ENCODE measurements around the gene KCTD8. TPM values are rescaled to one million over a fixed set of nuclear protein-coding genes. Genes with fewer than 3 reads are reported as not detected.

The KCTD8 gene
- total and polyA plus RNA-seq, 2 donors (not counting 1 experiment from before 2014, with no cell fraction given): not detected

DNA sequence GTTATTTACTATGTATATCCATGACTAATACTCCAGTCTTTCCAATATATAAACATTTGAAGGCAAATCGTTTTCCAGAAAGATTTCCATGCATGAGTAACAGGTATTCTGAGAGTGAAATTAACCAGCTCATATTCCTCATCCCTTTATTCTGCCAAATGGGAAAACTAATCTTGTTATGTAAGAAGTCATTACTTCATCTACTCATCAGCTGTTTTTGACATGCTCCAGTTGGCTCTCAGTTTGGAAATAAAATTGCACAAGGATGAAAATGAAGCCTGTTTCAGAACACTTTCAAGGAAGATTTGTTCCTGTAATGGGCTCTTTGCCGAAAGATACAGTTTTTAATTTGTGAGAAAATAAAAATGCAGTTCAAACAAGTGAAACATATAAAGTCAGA is 121.9 kb downstream of the KCTD8 start:
- ATAC-seq (ENCODE audit: low read depth): no peak
- CTCF ChIA-PET: no interaction called here
- no peak overlapping the region for H3K27ac Mint-ChIP-seq

DNA sequence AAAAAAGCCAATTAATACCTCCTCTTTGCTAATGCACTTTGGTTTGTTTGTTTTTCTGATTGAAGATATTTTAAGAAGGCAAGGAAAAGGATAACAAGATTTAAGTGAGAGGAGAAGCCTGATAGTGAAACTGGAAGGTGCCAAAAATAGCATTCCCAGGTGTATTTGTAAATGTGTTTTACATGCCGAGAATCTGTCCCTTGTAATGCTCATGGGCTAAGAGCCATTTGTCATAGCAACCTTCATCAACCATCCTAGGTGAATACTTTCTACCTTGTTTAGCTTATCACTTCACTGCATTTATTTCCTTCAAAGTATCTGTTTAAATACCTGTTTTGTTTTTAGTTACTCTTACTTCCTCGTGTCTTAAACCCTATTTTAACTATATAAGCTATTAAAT is 127.8 kb downstream of the KCTD8 start:
- no peak overlapping the region for H2AFZ ChIP-seq (ENCODE audit: insufficient read depth, low read depth, low read length, poor library complexity, severe bottlenecking)
- H3K4me2 ChIP-seq (replicated peaks; ENCODE audit: low read depth, low read length, poor library complexity, severe bottlenecking): no peak overlapping the region
- TF ChIP-seq, protein P1, sequence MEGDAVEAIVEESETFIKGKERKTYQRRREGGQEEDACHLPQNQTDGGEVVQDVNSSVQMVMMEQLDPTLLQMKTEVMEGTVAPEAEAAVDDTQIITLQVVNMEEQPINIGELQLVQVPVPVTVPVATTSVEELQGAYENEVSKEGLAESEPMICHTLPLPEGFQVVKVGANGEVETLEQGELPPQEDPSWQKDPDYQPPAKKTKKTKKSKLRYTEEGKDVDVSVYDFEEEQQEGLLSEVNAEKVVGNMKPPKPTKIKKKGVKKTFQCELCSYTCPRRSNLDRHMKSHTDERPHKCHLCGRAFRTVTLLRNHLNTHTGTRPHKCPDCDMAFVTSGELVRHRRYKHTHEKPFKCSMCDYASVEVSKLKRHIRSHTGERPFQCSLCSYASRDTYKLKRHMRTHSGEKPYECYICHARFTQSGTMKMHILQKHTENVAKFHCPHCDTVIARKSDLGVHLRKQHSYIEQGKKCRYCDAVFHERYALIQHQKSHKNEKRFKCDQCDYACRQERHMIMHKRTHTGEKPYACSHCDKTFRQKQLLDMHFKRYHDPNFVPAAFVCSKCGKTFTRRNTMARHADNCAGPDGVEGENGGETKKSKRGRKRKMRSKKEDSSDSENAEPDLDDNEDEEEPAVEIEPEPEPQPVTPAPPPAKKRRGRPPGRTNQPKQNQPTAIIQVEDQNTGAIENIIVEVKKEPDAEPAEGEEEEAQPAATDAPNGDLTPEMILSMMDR (IDR thresholded peaks at IDR 0.05): no peak
- TF ChIP-seq EZH2 (IDR thresholded peaks at IDR 0.05; ENCODE audit: borderline replicate concordance, insufficient read depth, low read depth, low read length, poor library complexity, severe bottlenecking): no peak
- no CpG with 5 or more reads among the region's 2 CpGs for WGBS (ENCODE audit: insufficient coverage)
- ChIA-PET POLR2A (no interaction called here), CTCF (no interaction called here)
- H3K4me1 Mint-ChIP-seq: no peaks in the 10 kb centered on the region
- no peaks in the 10 kb centered on the region for H3K36me3 ChIP-seq (replicated peaks in 1 of 2; ENCODE audit: control extremely low read depth in 1 of 2, control insufficient read depth in 1 of 2, extremely low read depth in 1 of 2, insufficient read depth in 2 of 2, low read length in 1 of 2)
- no peak overlapping the region for H3K27ac Mint-ChIP-seq
- no peak for ATAC-seq (ENCODE audit: low read depth)
- intact Hi-C loops (cut with micrococcal nuclease): no loop called here
- H3K9me3 ChIP-seq (ENCODE audit: control extremely low read depth in 1 of 3, control insufficient read depth in 2 of 3, insufficient read depth in 1 of 3, low read length in 2 of 3): no peaks in the 10 kb centered on the region
- DNase-seq: no peak
- no peak overlapping the region for H3K4me3 ChIP-seq (ENCODE audit: control extremely low read depth in 1 of 5, extremely low read depth in 1 of 5, insufficient read depth in 1 of 5, low read depth in 2 of 5, low read length in 4 of 5)
- no peaks in the 10 kb centered on the region for H3K4me1 ChIP-seq (ENCODE audit: control insufficient read depth in 2 of 2, insufficient read depth in 2 of 2, low read length in 2 of 2)
- H3K79me2 ChIP-seq (ENCODE audit: control insufficient read depth, insufficient read depth, low read length): no peaks in the 10 kb centered on the region
- H4K20me1 ChIP-seq (ENCODE audit: control insufficient read depth, insufficient read depth, low read length, poor library complexity, severe bottlenecking): no peaks in the 10 kb centered on the region
- no peaks in the 10 kb centered on the region for H3K9me3 Mint-ChIP-seq (ENCODE audit: insufficient read depth)
- H3K27ac ChIP-seq (ENCODE audit: low read length in 2 of 2): no peak overlapping the region
- H3K27me3 ChIP-seq (replicated peaks in 1 of 4; ENCODE audit: control extremely low read depth in 1 of 4, control insufficient read depth in 3 of 4, insufficient read depth in 4 of 4, low read length in 3 of 4): no peaks in the 10 kb centered on the region
- H3K4me3 Mint-ChIP-seq: no peak overlapping the region
- H3K9ac ChIP-seq (ENCODE audit: low read length): no peak overlapping the region
- no peaks in the 10 kb centered on the region for H3K27me3 Mint-ChIP-seq

More for the DNA sequence above, 121.9 kb downstream of the KCTD8 start:
- Histone ChIP-seq H3K4me2 (replicated peaks; ENCODE audit: low read depth, low read length, poor library complexity, severe bottlenecking) (no peak overlapping the region), H3K79me2 (ENCODE audit: control insufficient read depth, insufficient read depth, low read length) (no peaks in the 10 kb centered on the region), H3K4me3 (ENCODE audit: control extremely low read depth in 1 of 5, extremely low read depth in 1 of 5, insufficient read depth in 1 of 5, low read depth in 2 of 5, low read length in 4 of 5) (no peak overlapping the region), H3K9me3 (ENCODE audit: control extremely low read depth in 1 of 3, control insufficient read depth in 2 of 3, insufficient read depth in 1 of 3, low read length in 2 of 3) (no peaks in the 10 kb centered on the region), H3K36me3 (replicated peaks in 1 of 2; ENCODE audit: control extremely low read depth in 1 of 2, control insufficient read depth in 1 of 2, extremely low read depth in 1 of 2, insufficient read depth in 2 of 2, low read length in 1 of 2) (no peaks in the 10 kb centered on the region), H2AFZ (ENCODE audit: insufficient read depth, low read depth, low read length, poor library complexity, severe bottlenecking) (no peak overlapping the region), H3K9ac (ENCODE audit: low read length) (no peak overlapping the region), H4K20me1 (ENCODE audit: control insufficient read depth, insufficient read depth, low read length, poor library complexity, severe bottlenecking) (no peaks in the 10 kb centered on the region), H3K27ac (ENCODE audit: low read length in 2 of 2) (no peak overlapping the region), H3K27me3 (replicated peaks in 1 of 4; ENCODE audit: control extremely low read depth in 1 of 4, control insufficient read depth in 3 of 4, insufficient read depth in 4 of 4, low read length in 3 of 4) (no peaks in the 10 kb centered on the region), H3K4me1 (ENCODE audit: control insufficient read depth in 2 of 2, insufficient read depth in 2 of 2, low read length in 2 of 2) (no peaks in the 10 kb centered on the region)
- H3K9me3 Mint-ChIP-seq (ENCODE audit: insufficient read depth): no peaks in the 10 kb centered on the region
- TF ChIP-seq, protein P1 (IDR thresholded peaks at IDR 0.05): no peak
- POLR2A ChIA-PET: no interaction called here
- no peak for DNase-seq
- H3K27me3 Mint-ChIP-seq: no peaks in the 10 kb centered on the region
- H3K4me3 Mint-ChIP-seq: no peak overlapping the region
- no peaks in the 10 kb centered on the region for H3K4me1 Mint-ChIP-seq
- no CpG with 5 or more reads among the region's 2 CpGs for WGBS (ENCODE audit: insufficient coverage)
- intact Hi-C loops (cut with micrococcal nuclease): no loop called here

Data from B cell (primary cell).